HCT116 (cell line): ENCODE measurements around the gene KRT38. TPM values are rescaled to one million over a fixed set of nuclear protein-coding genes. Genes with fewer than 3 reads are reported as not detected.

Experiments used
- ATAC-seq: fragments of 200-7000 bp; cut with Tn5 transposase; 2 replicates; pipeline ENCODE4 v1.9.1; 2020; ENCODE audit warnings: mild to moderate bottlenecking, moderate library complexity
- BruUV-seq: library from RNA; stranded (reverse); fragments of 400-500 nt; replicated peaks from 2 replicates; lab custom pipeline; 2021; lab: Mats Ljungman, UMichigan
- CTCF ChIA-PET: fragments of 300-600 bp; sonication (Branson Sonifier 250); formaldehyde crosslinking; loops from one replicate; lab custom pipeline; 2021; ENCODE audit warnings: antibody characterized with exemption; lab: Charles Lee
- POLR2A ChIA-PET: fragments of 300-600, 350-600 bp; sonication (Branson Sonifier 250); formaldehyde crosslinking; loops from one replicate; lab custom pipeline; 2021; ENCODE audit warnings: antibody characterized with exemption; lab: Charles Lee
- RAD21 ChIA-PET, 2 experiments: fragments of 300-600 bp; sonication (Branson Sonifier 250); formaldehyde crosslinking; loops; one replicate each; lab custom pipeline; 2023; ENCODE audit warnings: low total read pairs in 2 of 2; ENCODE audit not compliant: uncharacterized antibody in 2 of 2, unreplicated experiment in 2 of 2, low non-redundant PET in 1 of 2; lab: Charles Lee
- DNase-seq: peaks from one replicate; pipeline ENCODE4 v3.0.0-alpha.2; 2010; ENCODE audit warnings: low read depth, low spot score
- H2AFZ ChIP-seq: fragments of 200-600 bp; shearing (Covaris generic), sonication (generic); 2 replicates; pipeline ENCODE4 v1.6.1; 2017; ENCODE audit warnings: low read depth, mixed run types, mixed read lengths, antibody characterized with exemption, low read length; ENCODE audit not compliant: poor library complexity, severe bottlenecking
- H3K27ac ChIP-seq: 2 replicates; pipeline ENCODE4 v1.5.1; 2012; ENCODE audit warnings: low read depth, low read length
- H3K27me3 ChIP-seq: fragments of 200-600 bp; sonication (generic); 2 replicates; pipeline ENCODE4 v1.6.1; 2016; ENCODE audit warnings: mixed run types, low read length, mixed read lengths; ENCODE audit not compliant: insufficient read depth
- H3K36me3 ChIP-seq, 2 experiments: fragments of 200-500 bp in 1 of 2; fragments of 200-600 bp in 1 of 2; sonication (Bioruptor generic) in 1 of 2; sonication (generic) in 1 of 2; 2 replicates each; pipeline versions ENCODE4 v1.5.1 to v1.6.1; 2014 to 2016; ENCODE audit warnings: low read length in 2 of 2, inconsistent platforms in 1 of 2, mixed read lengths in 1 of 2, mixed run types in 1 of 2; ENCODE audit not compliant: insufficient read depth in 2 of 2, control insufficient read depth in 1 of 2
- H3K4me1 ChIP-seq, 2 experiments: fragments of 200-600 bp in 1 of 2; sonication (generic) in 1 of 2; 2 replicates each; pipeline versions ENCODE4 v1.5.1 to v1.6.1; 2012 to 2017; ENCODE audit warnings: low read length in 2 of 2, inconsistent platforms in 1 of 2, mild to moderate bottlenecking in 1 of 2, mixed read lengths in 1 of 2, mixed run types in 1 of 2, moderate library complexity in 1 of 2; ENCODE audit not compliant: insufficient read depth in 2 of 2, control insufficient read depth in 1 of 2
- H3K4me2 ChIP-seq: fragments of 200-600 bp; sonication (generic); 2 replicates; pipeline ENCODE4 v1.6.1; 2017; ENCODE audit warnings: mixed run types, low read length, mixed read lengths
- H3K4me3 ChIP-seq, 2 experiments: fragments of 200-600 bp in 1 of 2; sonication (generic) in 1 of 2; replicated peaks in 1 of 2; 2 replicates each; pipeline ENCODE4 v1.5.1; 2011 to 2016; ENCODE audit warnings: low read length in 2 of 2, control low read depth in 1 of 2, low read depth in 1 of 2, mild to moderate bottlenecking in 1 of 2, mixed read lengths in 1 of 2, mixed run types in 1 of 2
- H3K79me2 ChIP-seq: fragments of 200-600 bp; sonication (generic); 2 replicates; pipeline ENCODE4 v1.6.1; 2017; ENCODE audit warnings: mild to moderate bottlenecking, mixed run types, low read length, moderate library complexity, mixed read lengths; ENCODE audit not compliant: insufficient read depth
- H3K9ac ChIP-seq: fragments of 200-600 bp; sonication (generic); 2 replicates; pipeline ENCODE4 v1.6.1; 2016; ENCODE audit warnings: low read length, mixed read lengths
- H3K9me2 ChIP-seq: fragments of 200-600 bp; sonication (generic), shearing (Covaris generic); 2 replicates; pipeline ENCODE4 v1.6.1; 2017; ENCODE audit warnings: mixed run types, mild to moderate bottlenecking, moderate library complexity; ENCODE audit not compliant: insufficient read depth
- H3K9me3 ChIP-seq, 2 experiments: fragments of 200-500 bp in 1 of 2; fragments of 200-600 bp in 1 of 2; sonication (Bioruptor generic) in 1 of 2; sonication (generic) in 1 of 2; 2 replicates each; pipeline ENCODE4 v1.6.1; 2014 to 2017; ENCODE audit warnings: low read length in 2 of 2, mixed read lengths in 2 of 2, inconsistent platforms in 1 of 2, low read depth in 1 of 2, mild to moderate bottlenecking in 1 of 2, mixed run types in 1 of 2, moderate library complexity in 1 of 2; ENCODE audit not compliant: control insufficient read depth in 1 of 2, insufficient read depth in 1 of 2
- H4K20me1 ChIP-seq: fragments of 200-600 bp; sonication (generic), shearing (Covaris generic); 2 replicates; pipeline ENCODE4 v1.6.1; 2017; ENCODE audit warnings: mixed run types, mild to moderate bottlenecking, moderate library complexity; ENCODE audit not compliant: insufficient read depth
- ATF3 ChIP-seq: IDR thresholded peaks from 2 replicates; pipeline ENCODE4 v1.6.1; 2012
- EGR1 ChIP-seq: IDR thresholded peaks from 2 replicates; pipeline ENCODE4 v1.6.1; 2012; ENCODE audit warnings: low read depth
- ELF1 ChIP-seq: IDR thresholded peaks from 2 replicates; pipeline ENCODE4 v1.6.1; 2012; ENCODE audit warnings: low read depth, borderline replicate concordance
- EZH2 ChIP-seq: fragments of 200-600 bp; sonication (generic); IDR thresholded peaks from 2 replicates; pipeline ENCODE4 v1.6.1; 2017; ENCODE audit warnings: antibody characterized with exemption, mixed run types
- FOSL1 ChIP-seq: IDR thresholded peaks from 2 replicates; pipeline ENCODE4 v1.6.1; 2012; ENCODE audit warnings: low read depth
- JUND ChIP-seq: IDR thresholded peaks from 2 replicates; pipeline ENCODE4 v1.6.1; 2012
- POLR2AphosphoS5 ChIP-seq: IDR thresholded peaks from 2 replicates; pipeline ENCODE4 v1.6.1; 2011; ENCODE audit warnings: mild to moderate bottlenecking, low read depth, low read length, moderate library complexity
- RAD21 ChIP-seq: IDR thresholded peaks from 2 replicates; pipeline ENCODE4 v1.6.1; 2012; ENCODE audit warnings: low read depth, mild to moderate bottlenecking
- SIN3A ChIP-seq: IDR thresholded peaks from 2 replicates; pipeline ENCODE4 v1.6.1; 2012; ENCODE audit warnings: low read depth
- SP1 ChIP-seq: IDR thresholded peaks from 2 replicates; pipeline ENCODE4 v1.6.1; 2012; ENCODE audit warnings: low read depth
- SRF ChIP-seq: IDR thresholded peaks from 2 replicates; pipeline ENCODE4 v1.6.1; 2012; ENCODE audit warnings: low read depth
- TCF7L2 ChIP-seq: IDR thresholded peaks from 2 replicates; pipeline ENCODE4 v1.7.0; 2011; ENCODE audit warnings: borderline replicate concordance, inconsistent platforms; ENCODE audit not compliant: insufficient read depth, insufficient read length; ENCODE audit errors: extremely low read depth
- YY1 ChIP-seq: IDR thresholded peaks from 2 replicates; pipeline ENCODE4 v1.6.1; 2011; ENCODE audit warnings: low read length, low read depth, moderate library complexity, mild to moderate bottlenecking; ENCODE audit not compliant: insufficient replicate concordance; ENCODE audit errors: extremely low read depth
- ZBTB33 ChIP-seq: IDR thresholded peaks from 2 replicates; pipeline ENCODE4 v1.6.1; 2011; ENCODE audit warnings: mild to moderate bottlenecking, low read length, moderate library complexity; ENCODE audit not compliant: insufficient replicate concordance; ENCODE audit errors: extremely low read depth
- ZFX ChIP-seq: fragments of 450-650 bp; IDR thresholded peaks from 2 replicates; pipeline ENCODE4 v1.6.1; 2017
- ZNF274 ChIP-seq: fragments of 200-500 bp; sonication (Bioruptor generic); IDR thresholded peaks from 2 replicates; pipeline ENCODE4 v1.6.1; 2014; ENCODE audit warnings: mild to moderate bottlenecking, low read depth, low read length, inconsistent platforms
- intact Hi-C: fragments of 100-400 bp; cut with micrococcal nuclease; formaldehyde crosslinking; loops from 2 replicates; pipeline ENCODE4 v1.10.0; 2022
- total RNA-seq: library from RNA; stranded (reverse); gene quantifications from one replicate; pipeline ENCODE4 v1.2.1, GENCODE V29; 2021; ENCODE audit not compliant: unreplicated experiment
- TF ChIP-seq, protein P1 (sequence below): IDR thresholded peaks from 2 replicates; pipeline ENCODE4 v1.6.1; 2012
- TF ChIP-seq, protein P2 (sequence below), 3 experiments: fragments of 200-600 bp in 1 of 3; sonication (generic) in 1 of 3; IDR thresholded peaks in 2 of 3; conservative IDR thresholded peaks in 1 of 3; 2 replicates each; pipeline ENCODE4 v1.5.1; 2012 to 2017; ENCODE audit warnings: low read depth in 2 of 3, low read length in 2 of 3, antibody characterized with exemption in 1 of 3, borderline replicate concordance in 1 of 3, control low read depth in 1 of 3, mild to moderate bottlenecking in 1 of 3, mixed read lengths in 1 of 3, mixed run types in 1 of 3, moderate library complexity in 1 of 3; ENCODE audit not compliant: insufficient read depth in 1 of 3

The KRT38 gene
- total RNA-seq, 1 experiment from 2014 or later, result not detected

DNA sequence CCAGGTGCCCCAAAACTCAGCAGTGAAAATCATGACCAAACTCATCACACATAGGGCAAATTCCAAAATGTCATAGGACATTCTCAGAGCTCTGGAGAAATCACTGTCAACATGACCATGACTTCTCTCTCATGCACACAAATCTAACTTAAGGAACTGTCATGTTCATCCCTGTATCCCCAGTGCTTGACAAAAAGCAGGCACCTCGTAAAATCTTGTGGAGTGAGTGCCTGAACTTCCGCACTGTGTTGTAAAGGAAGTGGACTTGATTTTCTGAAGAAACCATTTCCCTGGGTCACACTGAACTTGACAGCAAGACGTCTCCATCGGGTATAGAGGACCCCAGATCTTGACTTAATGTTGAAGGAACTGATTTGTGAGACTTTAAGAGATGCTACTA is 19.2 kb downstream of the KRT38 start:
- no peaks in the 10 kb centered on the region for H4K20me1 ChIP-seq
- RAD21 ChIA-PET, result no interaction called here
- H3K4me1 ChIP-seq, result peaks cover 9 to 28% of the 10 kb centered on the region in 2 experiments
- TF ChIP-seq ZNF274 (no peak), ZFX (no peak), EZH2 (no peak), FOSL1 (no peak)
- H2AFZ ChIP-seq, result no peak overlapping the region
- no TSS peak for BruUV-seq
- no peaks in the 10 kb centered on the region for H3K79me2 ChIP-seq
- no peaks in the 10 kb centered on the region for H3K9me2 ChIP-seq
- H3K9me3 ChIP-seq, result no peaks in the 10 kb centered on the region
- no peak overlapping the region for H3K27ac ChIP-seq
- H3K9ac ChIP-seq, result no peak overlapping the region
- no peaks in the 10 kb centered on the region for H3K27me3 ChIP-seq
- intact Hi-C loops, result no loop called here
- ATAC-seq (no peak), DNase-seq (no peak)
- no peak overlapping the region for H3K4me3 ChIP-seq
- H3K36me3 ChIP-seq, result no peaks in the 10 kb centered on the region
- no peak overlapping the region for H3K4me2 ChIP-seq
- POLR2A ChIA-PET, result no interaction called here
- CTCF ChIA-PET, result no interaction called here

DNA sequence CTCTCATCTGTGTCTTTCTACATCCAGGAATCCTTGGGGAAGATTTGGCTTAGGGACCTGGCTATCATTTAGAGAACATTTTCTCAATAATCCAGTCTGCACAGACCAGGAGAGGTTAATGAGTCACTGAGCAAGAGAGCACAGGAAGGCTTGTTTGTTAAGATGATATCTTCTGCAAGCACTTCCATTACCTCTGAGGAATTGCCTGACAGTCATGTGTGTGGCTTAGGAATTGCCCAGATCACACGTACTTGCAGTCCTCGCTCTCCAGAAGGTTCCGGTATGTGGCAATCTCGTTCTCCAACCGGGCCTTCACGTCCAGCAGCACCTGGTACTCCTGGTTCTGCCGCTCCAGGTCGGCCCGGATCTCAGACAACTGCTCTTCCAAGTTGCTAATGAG is 19.7 kb downstream of the KRT38 start:
- H3K4me3 ChIP-seq, result no peak overlapping the region
- ATAC-seq, result no peak
- no peak overlapping the region for H3K4me2 ChIP-seq
- no peaks in the 10 kb centered on the region for H3K9me2 ChIP-seq
- no peak overlapping the region for H3K9ac ChIP-seq
- H3K79me2 ChIP-seq, result no peaks in the 10 kb centered on the region
- no peaks in the 10 kb centered on the region for H4K20me1 ChIP-seq
- POLR2A ChIA-PET, result no interaction called here
- H3K4me1 ChIP-seq, result peaks cover 9 to 32% of the 10 kb centered on the region in 2 experiments
- RAD21 ChIA-PET, result no interaction called here
- no peaks in the 10 kb centered on the region for H3K9me3 ChIP-seq
- H2AFZ ChIP-seq, result no peak overlapping the region
- no TSS peak for BruUV-seq
- H3K36me3 ChIP-seq, result no peaks in the 10 kb centered on the region
- intact Hi-C loops, result no loop called here
- DNase-seq, result no peak
- H3K27ac ChIP-seq, result no peak overlapping the region
- no peaks in the 10 kb centered on the region for H3K27me3 ChIP-seq
- CTCF ChIA-PET, result no interaction called here
- TF ChIP-seq, protein P1, sequence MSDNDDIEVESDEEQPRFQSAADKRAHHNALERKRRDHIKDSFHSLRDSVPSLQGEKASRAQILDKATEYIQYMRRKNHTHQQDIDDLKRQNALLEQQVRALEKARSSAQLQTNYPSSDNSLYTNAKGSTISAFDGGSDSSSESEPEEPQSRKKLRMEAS, result no peak
- TF ChIP-seq ELF1 (no peak), SRF (no peak), POLR2AphosphoS5 (no peak), ZFX (no peak), RAD21 (no peak), EGR1 (no peak), ATF3 (no peak), SIN3A (no peak), JUND (no peak), SP1 (no peak), TCF7L2 (no peak), ZBTB33 (no peak), YY1 (no peak)
- TF ChIP-seq, protein P2, sequence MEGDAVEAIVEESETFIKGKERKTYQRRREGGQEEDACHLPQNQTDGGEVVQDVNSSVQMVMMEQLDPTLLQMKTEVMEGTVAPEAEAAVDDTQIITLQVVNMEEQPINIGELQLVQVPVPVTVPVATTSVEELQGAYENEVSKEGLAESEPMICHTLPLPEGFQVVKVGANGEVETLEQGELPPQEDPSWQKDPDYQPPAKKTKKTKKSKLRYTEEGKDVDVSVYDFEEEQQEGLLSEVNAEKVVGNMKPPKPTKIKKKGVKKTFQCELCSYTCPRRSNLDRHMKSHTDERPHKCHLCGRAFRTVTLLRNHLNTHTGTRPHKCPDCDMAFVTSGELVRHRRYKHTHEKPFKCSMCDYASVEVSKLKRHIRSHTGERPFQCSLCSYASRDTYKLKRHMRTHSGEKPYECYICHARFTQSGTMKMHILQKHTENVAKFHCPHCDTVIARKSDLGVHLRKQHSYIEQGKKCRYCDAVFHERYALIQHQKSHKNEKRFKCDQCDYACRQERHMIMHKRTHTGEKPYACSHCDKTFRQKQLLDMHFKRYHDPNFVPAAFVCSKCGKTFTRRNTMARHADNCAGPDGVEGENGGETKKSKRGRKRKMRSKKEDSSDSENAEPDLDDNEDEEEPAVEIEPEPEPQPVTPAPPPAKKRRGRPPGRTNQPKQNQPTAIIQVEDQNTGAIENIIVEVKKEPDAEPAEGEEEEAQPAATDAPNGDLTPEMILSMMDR (IDR thresholded peaks at IDR 0.05 in 2 of 3, conservative IDR thresholded peaks at IDR 0.05 in 1 of 3; ENCODE audit: borderline replicate concordance in 1 of 3, insufficient read depth in 1 of 3, low read depth in 2 of 3, low read length in 2 of 3), result no peak
